K562 (cell line): ENCODE results near the gene COG3. TPM values are rescaled to one million over a fixed set of nuclear protein-coding genes. Genes with fewer than 3 reads are reported as not detected.

ENCODE experiments used
- ATAC-seq: fragments of 200-7000 bp; cut with Tn5 transposase; 3 replicates; pipeline ENCODE4 v1.9.1; 2020; ENCODE audit warnings: moderate library complexity
- BruUV-seq: library from RNA; stranded (reverse); fragments of 400-500 nt; replicated peaks from 2 replicates; lab custom pipeline; 2021; lab: Mats Ljungman, UMichigan
- CTCF ChIA-PET: fragments of 300-600 bp; formaldehyde crosslinking; extraction: SDS; loops from one replicate; lab custom pipeline; 2021; ENCODE audit warnings: low intra/inter-chr PET ratio; lab: Yijun Ruan, JAX
- POLR2A ChIA-PET: fragments of 300-600, 350-650 bp; sonication (Branson Sonifier 250); formaldehyde crosslinking; extraction: SDS; loops from one replicate; lab custom pipeline; 2021; ENCODE audit warnings: antibody characterized with exemption, inconsistent platforms; lab: Yijun Ruan, JAX
- DNase-seq, 4 experiments: peaks; one replicate each; pipeline versions ENCODE4 v3.0.0 to v3.0.0-alpha.2; 2011 to 2018; ENCODE audit warnings: low spot score in 3 of 4, mixed read lengths in 3 of 4; ENCODE audit errors: extremely low read depth in 1 of 4
- FAIRE-seq: peaks from 2 replicates; lab custom pipeline; 2011; peaks lifted over from hg19 to GRCh38; lab: Jason Lieb, UNC
- H2AFZ ChIP-seq: 2 replicates; pipeline ENCODE4 v1.6.0; 2011; ENCODE audit warnings: low read depth, low read length, control low read depth, inconsistent platforms
- H3K27ac ChIP-seq: fragments of 200-600 bp; 3 replicates; pipeline ENCODE4 v1.8.0; 2011; ENCODE audit warnings: low read depth, mild to moderate bottlenecking, control low read depth, inconsistent platforms, low read length, moderate library complexity, mixed read lengths; ENCODE audit errors: extremely low read depth
- H3K27me3 ChIP-seq, 2 experiments: fragments of 300-600 bp in 1 of 2; 2 replicates in 1 of 2; 3 replicates in 1 of 2; pipeline versions ENCODE4 v1.6.0 to v1.8.0; 2011; ENCODE audit warnings: inconsistent platforms in 2 of 2, low read length in 2 of 2, mild to moderate bottlenecking in 1 of 2, mixed read lengths in 1 of 2, moderate library complexity in 1 of 2; ENCODE audit not compliant: control insufficient read depth in 2 of 2, insufficient read depth in 2 of 2
- H3K36me3 ChIP-seq: fragments of 300-600 bp; 3 replicates; pipeline ENCODE4 v1.8.0; 2011; ENCODE audit warnings: mild to moderate bottlenecking, low read length, inconsistent platforms; ENCODE audit not compliant: control insufficient read depth, insufficient read depth
- H3K4me1 ChIP-seq, 2 experiments: fragments of 200-600 bp in 1 of 2; replicated peaks in 1 of 2; 2 replicates in 1 of 2; 3 replicates in 1 of 2; pipeline versions ENCODE4 v1.5.1 to v1.8.0; 2011; ENCODE audit warnings: inconsistent platforms in 2 of 2, low read length in 2 of 2, mild to moderate bottlenecking in 1 of 2, mixed read lengths in 1 of 2, moderate library complexity in 1 of 2; ENCODE audit not compliant: control insufficient read depth in 2 of 2, insufficient read depth in 2 of 2
- H3K4me2 ChIP-seq: 2 replicates; pipeline ENCODE4 v1.6.1; 2011; ENCODE audit warnings: low read length, control low read depth, inconsistent platforms, mixed read lengths; ENCODE audit not compliant: insufficient read depth
- H3K4me3 ChIP-seq: fragments of 200-600 bp; sonication (generic), shearing (Covaris generic); 2 replicates; pipeline ENCODE4 v1.5.1; 2016; ENCODE audit warnings: control low read depth, inconsistent platforms
- H3K79me2 ChIP-seq: fragments of 200-600 bp; 3 replicates; pipeline ENCODE4 v1.8.0; 2011; ENCODE audit warnings: low read length, inconsistent platforms; ENCODE audit not compliant: control insufficient read depth, insufficient read depth
- H3K9ac ChIP-seq, 2 experiments: 2 replicates each; pipeline versions ENCODE4 v1.6.0 to v1.6.1; 2011; ENCODE audit warnings: low read depth in 2 of 2, low read length in 2 of 2, control low read depth in 1 of 2, inconsistent platforms in 1 of 2, mild to moderate bottlenecking in 1 of 2, mixed read lengths in 1 of 2; ENCODE audit not compliant: insufficient read depth in 1 of 2
- H3K9me1 ChIP-seq: one replicate; pipeline ENCODE4 v1.6.0; 2011; ENCODE audit warnings: inconsistent platforms, mild to moderate bottlenecking, low read length, moderate library complexity; ENCODE audit not compliant: control insufficient read depth, insufficient read depth
- H3K9me3 ChIP-seq: replicated peaks from 2 replicates; pipeline ENCODE4 v1.5.1; 2011; ENCODE audit warnings: low read depth, low read length, inconsistent platforms; ENCODE audit not compliant: control insufficient read depth, insufficient read depth
- H4K20me1 ChIP-seq: replicated peaks from 2 replicates; pipeline ENCODE4 v1.6.1; 2011; ENCODE audit warnings: low read length, inconsistent platforms, mixed read lengths; ENCODE audit not compliant: control insufficient read depth, insufficient read depth
- DEAF1 ChIP-seq: fragments of 450-650 bp; formaldehyde crosslinking; IDR thresholded peaks from 2 replicates; pipeline ENCODE4 v1.4.0; 2020; ENCODE audit warnings: mild to moderate bottlenecking, moderate library complexity
- DIDO1 ChIP-seq: fragments of 450-650 bp; IDR thresholded peaks from 2 replicates; pipeline ENCODE4 v1.6.1; 2016; ENCODE audit warnings: low read depth, missing biosample characterization, missing genetic modification characterization
- GATA2 ChIP-seq: sonication (generic); formaldehyde crosslinking; IDR thresholded peaks from 2 replicates; pipeline ENCODE4 v1.4.0; 2020; ENCODE audit warnings: mild to moderate bottlenecking, missing genetic modification reagents
- KAT8 ChIP-seq: fragments of 450-650 bp; IDR thresholded peaks from 2 replicates; pipeline ENCODE4 v1.6.1; 2016; ENCODE audit warnings: low read depth, mild to moderate bottlenecking
- KLF1 ChIP-seq: fragments of 450-650 bp; IDR thresholded peaks from 2 replicates; pipeline ENCODE4 v1.6.1; 2016; ENCODE audit warnings: missing genetic modification characterization, missing compliant biosample characterization
- MYC ChIP-seq, 2 experiments: fragments of 250-450 bp in 1 of 2; sonication (Bioruptor Pico) in 1 of 2; IDR thresholded peaks; 2 replicates each; pipeline versions ENCODE4 v1.5.1 to v1.6.1; 2012 to 2021; ENCODE audit warnings: low read depth in 2 of 2, borderline replicate concordance in 1 of 2, improper control_type of control experiment in 1 of 2, low read length in 1 of 2, mild to moderate bottlenecking in 1 of 2, moderate library complexity in 1 of 2
- NFIC ChIP-seq: fragments of 450-650 bp; IDR thresholded peaks from 2 replicates; pipeline ENCODE4 v1.6.1; 2017; ENCODE audit warnings: mild to moderate bottlenecking, inconsistent platforms
- TAF15 ChIP-seq: fragments of 200-400 bp; formaldehyde crosslinking; IDR thresholded peaks from 2 replicates; pipeline ENCODE4 v1.6.1; 2017; ENCODE audit warnings: mild to moderate bottlenecking, low read depth, low read length, moderate library complexity
- TCFL5 ChIP-seq: fragments of 250-450 bp; sonication (Bioruptor Pico); conservative IDR thresholded peaks from 2 replicates; pipeline ENCODE4 v1.6.1; 2021; ENCODE audit warnings: mild to moderate bottlenecking, moderate library complexity, matching md5 sums
- ZNF316 ChIP-seq: fragments of 450-650 bp; IDR thresholded peaks from 2 replicates; pipeline ENCODE4 v1.6.1; 2016
- ZNF347 ChIP-seq: fragments of 450-650 bp; formaldehyde crosslinking; IDR thresholded peaks from 2 replicates; pipeline ENCODE4 v1.4.0; 2020; ENCODE audit warnings: low read depth, mild to moderate bottlenecking, moderate library complexity
- ZNF77 ChIP-seq: fragments of 250-450 bp; sonication (Bioruptor Pico); IDR thresholded peaks from 2 replicates; pipeline ENCODE4 v1.5.0; 2020
- ZZZ3 ChIP-seq: fragments of 450-650 bp; IDR thresholded peaks from 2 replicates; pipeline ENCODE4 v1.6.1; 2016; ENCODE audit warnings: antibody characterized with exemption, mild to moderate bottlenecking, moderate library complexity
- WGBS: fragments of 100-300 bp; shearing (Covaris generic); methylation state at CpG from one replicate; pipeline ENCODE4 v1.1.6; 2016; ENCODE audit warnings: low coverage, mixed read lengths; ENCODE audit not compliant: insufficient coverage; ENCODE audit errors: missing lambda C conversion rate; 5-methylcytosine and 5-hydroxymethylcytosine counted together
- in situ Hi-C: fragments of 300-500 bp; cut with MboI; formaldehyde crosslinking; loops from 4 replicates; pipeline ENCODE4 v1.15.0; 2018; ENCODE audit warnings: inconsistent platforms, mixed read lengths
- intact Hi-C: fragments of 100-400 bp; cut with micrococcal nuclease; formaldehyde crosslinking; loops from 2 replicates; pipeline ENCODE4 v1.14.2; 2022
- polyA plus RNA-seq, 8 experiments: library from polyadenylated mRNA; depleted of rRNA in 4 of 8; stranded (reverse) in 5 of 8; unstranded in 3 of 8; fragments of >200 nt; fragmentation: Nextera tagmentation in 2 of 8; fragmentation: Illumina TruSeq in 1 of 8; extraction: Ambion mirVana in 2 of 8; extraction: Trizol in 1 of 8; gene quantifications; 2 replicates each; pipeline versions ENCODE4 v1.2.1 to v1.2.3, GENCODE V29; 2011 to 2014; ENCODE audit warnings: inconsistent platforms in 1 of 8, missing spikeins in 1 of 8
- total RNA-seq, 7 experiments: library from RNA; depleted of rRNA in 6 of 7; stranded (reverse); fragments of >200 nt in 6 of 7; fragmentation: Illumina TruSeq in 2 of 7; extraction: Trizol in 2 of 7; gene quantifications; 2 replicates each; pipeline versions ENCODE4 v1.2.1 to v1.2.3, GENCODE V29; 2011 to 2021; ENCODE audit warnings: low replicate concordance in 1 of 7
- TF ChIP-seq, protein P1 (sequence below): fragments of 450-650 bp; IDR thresholded peaks from 2 replicates; pipeline ENCODE4 v1.6.1; 2018; ENCODE audit warnings: mild to moderate bottlenecking, low read depth; ENCODE audit not compliant: partially characterized antibody
- TF ChIP-seq, protein P2 (sequence below): IDR thresholded peaks from 2 replicates; pipeline ENCODE4 v1.6.1; 2016; ENCODE audit warnings: missing genetic modification characterization, missing compliant biosample characterization

COG3 gene
- total and polyA plus RNA-seq, 9 of the 15 experiments (the other 6 are each of a cell fraction or from before 2014, with no cell fraction given): 3.9 to 22.9 (median 14.5) TPM

- Histone ChIP-seq H3K9me3 (no peaks in the 10 kb centered on the region), H3K27ac (no peak overlapping the region), H3K9me1 (no peaks in the 10 kb centered on the region), H3K4me1 (no peaks in the 10 kb centered on the region), H3K79me2 (no peaks in the 10 kb centered on the region), H4K20me1 (no peaks in the 10 kb centered on the region; the same call in 1 of the 2 replicates), H3K36me3 (no peaks in the 10 kb centered on the region), H3K4me3 (no peak overlapping the region), H3K9ac (no peak overlapping the region), H3K4me2 (no peak overlapping the region), H3K27me3 (peaks cover 2 to 8% of the 10 kb centered on the region in 2 experiments; a peak in 4 of 5 replicates), H2AFZ (no peak overlapping the region)
- ChIA-PET POLR2A (no interaction called here), CTCF (no interaction called here)
- no peak for ATAC-seq
- intact Hi-C loops: no loop called here
- in situ Hi-C loops: no loop called here
- no peak for DNase-seq
- FAIRE-seq: no peak
- no TSS peak for BruUV-seq
- 2% methylated on average over 3 of the region's 6 CpGs for WGBS
- TF ChIP-seq ZNF77 (CRISPR knock-in tag): no peak
- TF ChIP-seq ZZZ3: no peak
- TF ChIP-seq, protein P1, sequence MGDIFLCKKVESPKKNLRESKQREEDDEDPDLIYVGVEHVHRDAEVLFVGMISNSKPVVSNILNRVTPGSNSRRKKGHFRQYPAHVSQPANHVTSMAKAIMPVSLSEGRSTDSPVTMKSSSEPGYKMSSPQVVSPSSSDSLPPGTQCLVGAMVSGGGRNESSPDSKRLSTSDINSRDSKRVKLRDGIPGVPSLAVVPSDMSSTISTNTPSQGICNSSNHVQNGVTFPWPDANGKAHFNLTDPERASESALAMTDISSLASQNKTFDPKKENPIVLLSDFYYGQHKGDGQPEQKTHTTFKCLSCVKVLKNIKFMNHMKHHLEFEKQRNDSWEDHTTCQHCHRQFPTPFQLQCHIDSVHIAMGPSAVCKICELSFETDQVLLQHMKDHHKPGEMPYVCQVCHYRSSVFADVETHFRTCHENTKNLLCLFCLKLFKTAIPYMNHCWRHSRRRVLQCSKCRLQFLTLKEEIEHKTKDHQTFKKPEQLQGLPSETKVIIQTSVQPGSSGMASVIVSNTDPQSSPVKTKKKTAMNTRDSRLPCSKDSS: no peak
- no peak for TF ChIP-seq KAT8
- no peak for TF ChIP-seq ZNF347 (CRISPR knock-in tag)
- TF ChIP-seq KLF1 (tag): no peak
- no peak for TF ChIP-seq TCFL5 (CRISPR knock-in tag)
- no peak for TF ChIP-seq TAF15
- TF ChIP-seq GATA2 (CRISPR knock-in tag): no peak
- no peak for TF ChIP-seq NFIC
- no peak for TF ChIP-seq ZNF316
- TF ChIP-seq DEAF1: no peak
- no peak for TF ChIP-seq DIDO1 (tag)
- no peak for TF ChIP-seq MYC (IDR thresholded peaks at IDR 0.05; ENCODE audit: low read depth, low read length)
- no peak for TF ChIP-seq MYC (CRISPR knock-in tag; IDR thresholded peaks at IDR 0.05; ENCODE audit: borderline replicate concordance, low read depth)
- TF ChIP-seq, protein P2, sequence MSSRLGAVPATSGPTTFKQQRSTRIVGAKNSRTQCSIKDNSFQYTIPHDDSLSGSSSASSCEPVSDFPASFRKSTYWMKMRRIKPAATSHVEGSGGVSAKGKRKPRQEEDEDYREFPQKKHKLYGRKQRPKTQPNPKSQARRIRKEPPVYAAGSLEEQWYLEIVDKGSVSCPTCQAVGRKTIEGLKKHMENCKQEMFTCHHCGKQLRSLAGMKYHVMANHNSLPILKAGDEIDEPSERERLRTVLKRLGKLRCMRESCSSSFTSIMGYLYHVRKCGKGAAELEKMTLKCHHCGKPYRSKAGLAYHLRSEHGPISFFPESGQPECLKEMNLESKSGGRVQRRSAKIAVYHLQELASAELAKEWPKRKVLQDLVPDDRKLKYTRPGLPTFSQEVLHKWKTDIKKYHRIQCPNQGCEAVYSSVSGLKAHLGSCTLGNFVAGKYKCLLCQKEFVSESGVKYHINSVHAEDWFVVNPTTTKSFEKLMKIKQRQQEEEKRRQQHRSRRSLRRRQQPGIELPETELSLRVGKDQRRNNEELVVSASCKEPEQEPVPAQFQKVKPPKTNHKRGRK (tag): no peak
Measured at GRCh38 chr13:45545686-45546409, 81.1 kb downstream of the COG3 start.
